ENCODE measurements around the gene RGS3.

DNA sequence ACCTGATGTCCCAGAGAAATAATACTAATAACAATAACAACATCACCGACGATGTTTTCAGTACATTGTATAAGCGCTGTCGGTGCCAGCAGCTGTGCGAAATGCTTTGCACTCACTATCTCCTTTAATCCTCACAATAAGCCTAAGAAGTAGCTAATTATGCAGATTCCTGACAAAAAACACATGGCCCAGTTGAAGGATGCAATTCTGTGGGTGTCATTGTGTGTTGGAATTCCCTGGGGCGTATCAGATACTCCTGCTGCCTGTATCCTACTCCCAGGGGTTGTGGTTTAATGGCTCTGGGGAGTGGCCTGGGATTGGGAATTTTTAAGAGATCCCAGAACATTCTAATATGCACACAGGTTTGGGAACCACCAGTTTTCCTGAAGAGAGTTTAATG lies 154.0 kb downstream of the RGS3 start:
- TF ChIP-seq, protein P1, sequence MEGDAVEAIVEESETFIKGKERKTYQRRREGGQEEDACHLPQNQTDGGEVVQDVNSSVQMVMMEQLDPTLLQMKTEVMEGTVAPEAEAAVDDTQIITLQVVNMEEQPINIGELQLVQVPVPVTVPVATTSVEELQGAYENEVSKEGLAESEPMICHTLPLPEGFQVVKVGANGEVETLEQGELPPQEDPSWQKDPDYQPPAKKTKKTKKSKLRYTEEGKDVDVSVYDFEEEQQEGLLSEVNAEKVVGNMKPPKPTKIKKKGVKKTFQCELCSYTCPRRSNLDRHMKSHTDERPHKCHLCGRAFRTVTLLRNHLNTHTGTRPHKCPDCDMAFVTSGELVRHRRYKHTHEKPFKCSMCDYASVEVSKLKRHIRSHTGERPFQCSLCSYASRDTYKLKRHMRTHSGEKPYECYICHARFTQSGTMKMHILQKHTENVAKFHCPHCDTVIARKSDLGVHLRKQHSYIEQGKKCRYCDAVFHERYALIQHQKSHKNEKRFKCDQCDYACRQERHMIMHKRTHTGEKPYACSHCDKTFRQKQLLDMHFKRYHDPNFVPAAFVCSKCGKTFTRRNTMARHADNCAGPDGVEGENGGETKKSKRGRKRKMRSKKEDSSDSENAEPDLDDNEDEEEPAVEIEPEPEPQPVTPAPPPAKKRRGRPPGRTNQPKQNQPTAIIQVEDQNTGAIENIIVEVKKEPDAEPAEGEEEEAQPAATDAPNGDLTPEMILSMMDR (IDR thresholded peaks at IDR 0.05 in 4 of 5, conservative IDR thresholded peaks at IDR 0.05 in 1 of 5) = no peak
- TF ChIP-seq POLR2A (IDR thresholded peaks at IDR 0.05) = no peak

All from gastrocnemius medialis (tissue), 4 donors.